Ureter (tissue), 1 donor: Measurements from ENCODE around the gene KCNG4. TPM values are rescaled to one million over a fixed set of nuclear protein-coding genes. Genes with fewer than 3 reads are reported as not detected.
"Not testable (repeated sequence)": the region's sequence is repeated elsewhere in the genome, so short reads cannot be mapped to it uniquely, and the experiment has no call there.

ENCODE experiments used
- DNase-seq: peaks from one replicate; pipeline ENCODE4 v3.0.0-alpha.2; 2020; ENCODE audit warnings: low spot score
- total RNA-seq: library from RNA; stranded (reverse); gene quantifications from one replicate; pipeline ENCODE4 v1.2.4, GENCODE V29; 2023
- donor health status: DM: yes; HTN: yes; CAD: no.

The KCNG4 gene
- total RNA-seq, 1 donor from 2014 or later, result not detected

DNA sequence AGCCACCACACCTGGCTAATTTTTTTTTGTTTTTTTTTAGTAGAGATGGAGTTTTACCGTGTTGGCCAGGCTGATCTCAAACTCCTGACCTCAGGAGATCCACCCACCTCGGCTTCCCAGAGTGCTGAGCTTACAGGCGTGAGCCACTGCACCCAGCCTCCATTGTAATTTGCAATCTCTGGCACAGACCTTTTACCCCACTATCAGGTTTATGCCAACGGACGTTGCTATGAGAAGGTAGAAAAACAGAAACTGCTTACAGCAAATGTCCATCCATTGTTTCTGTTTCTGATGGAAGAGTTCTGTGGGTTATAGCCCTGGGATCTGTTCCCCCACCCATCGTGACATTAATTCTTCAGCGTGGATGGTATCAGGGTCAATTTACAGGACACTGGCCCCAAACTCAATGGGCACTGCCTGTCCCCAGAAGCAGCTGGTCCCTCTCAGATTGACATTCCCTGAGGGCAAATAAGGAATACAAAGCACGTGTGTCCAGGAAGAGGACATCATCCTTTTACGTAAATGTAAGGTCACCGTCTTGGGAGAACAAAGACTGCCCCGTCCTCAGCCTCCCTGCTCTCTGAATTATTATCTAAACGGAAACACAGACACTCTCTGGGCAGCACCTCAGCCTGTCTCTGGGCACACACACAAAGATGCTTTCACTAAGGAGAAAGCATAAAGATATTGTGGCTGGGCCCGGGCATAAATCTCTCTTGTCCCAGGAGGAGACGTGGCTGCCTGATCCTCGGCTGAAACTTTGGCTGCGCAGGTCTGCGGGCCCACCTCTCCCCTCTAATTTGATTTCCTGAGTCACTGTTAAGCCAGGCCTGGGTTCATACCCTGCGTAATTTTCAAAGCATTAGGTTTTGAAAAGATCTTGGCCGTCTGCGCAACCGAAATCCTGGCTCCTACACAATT lies 5.2 kb downstream of the KCNG4 start:
- no peak for DNase-seq

DNA sequence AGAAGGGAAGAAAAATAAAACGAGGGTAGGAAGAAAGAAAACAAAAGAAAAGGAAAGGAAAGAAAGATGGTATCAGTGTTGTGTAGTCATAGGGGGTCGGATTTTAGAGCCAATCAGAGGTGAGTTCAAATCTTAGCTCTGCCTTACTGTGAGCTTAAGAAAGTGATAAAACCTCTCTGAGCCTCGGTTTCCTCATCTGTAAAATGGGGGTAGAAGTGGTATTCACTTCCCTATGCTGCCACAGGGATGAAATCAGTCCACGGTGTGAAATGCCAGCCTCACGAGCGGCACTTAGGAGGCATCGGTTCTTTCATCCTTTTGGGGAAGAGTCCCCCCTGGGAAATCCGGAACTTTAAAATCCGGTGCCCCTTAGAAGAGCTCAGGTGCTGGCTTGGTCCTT lies 6.1 kb downstream of the KCNG4 start:
- DNase-seq, result no peak

GRCh38 chr16:84232969-84233368 lies 6.8 kb downstream of the KCNG4 start:
- DNase-seq, result no peak

- no peak for DNase-seq
Measured at GRCh38 chr16:84232060-84232459, 7.8 kb downstream of the KCNG4 start.

GRCh38 chr16:84229471-84229870 lies 10.3 kb downstream of the KCNG4 start:
- DNase-seq, result no peak

GRCh38 chr16:84228256-84228838 lies 11.5 kb downstream of the KCNG4 start:
- DNase-seq, result peak; percentile 74

GRCh38 chr16:84227548-84227947 lies 12.3 kb downstream of the KCNG4 start:
- DNase-seq, result no peak

GRCh38 chr16:84226026-84226425 lies 13.8 kb downstream of the KCNG4 start:
- no peak for DNase-seq

DNA sequence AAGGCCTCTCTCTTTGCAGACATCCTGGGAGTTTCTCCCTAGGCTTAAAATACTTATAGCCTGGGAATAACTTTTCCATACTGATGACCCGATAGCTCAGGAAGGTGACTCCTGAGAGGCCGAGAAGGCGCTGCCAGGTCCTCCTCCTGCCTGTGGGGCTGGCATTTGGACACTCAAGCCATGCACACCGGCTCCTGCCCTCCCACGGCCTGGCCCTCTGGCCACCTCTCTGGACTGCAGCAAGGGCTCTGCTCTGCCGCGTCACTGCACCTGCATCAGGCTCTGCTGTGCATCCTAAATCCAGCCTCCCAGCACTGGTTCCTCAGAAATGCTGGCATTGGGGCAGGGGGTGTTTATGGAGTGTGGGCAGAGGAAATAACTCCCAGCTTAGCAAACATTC lies 14.2 kb downstream of the KCNG4 start:
- DNase-seq, result no peak

DNA sequence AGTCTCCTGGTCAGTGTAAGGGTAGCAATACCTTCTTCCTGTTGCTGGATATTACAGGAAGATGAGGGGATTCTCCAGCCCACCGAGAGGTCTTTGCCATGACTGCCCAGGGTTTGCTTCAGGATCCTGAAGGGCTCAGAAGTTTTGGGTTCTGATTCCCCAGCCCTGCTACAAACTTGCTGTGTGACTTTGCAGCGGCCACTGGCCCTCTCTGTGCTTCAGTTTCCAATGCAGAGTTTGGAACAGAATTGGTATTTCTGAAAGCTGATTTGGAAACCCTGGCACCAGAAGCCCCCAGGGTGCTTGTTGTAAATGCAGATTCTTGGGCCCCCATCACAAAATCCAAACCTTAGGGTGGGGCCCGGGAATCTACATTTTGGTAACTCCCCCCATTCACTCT lies 14.7 kb downstream of the KCNG4 start:
- no peak for DNase-seq

GRCh38 chr16:84224554-84224953 lies 15.3 kb downstream of the KCNG4 start:
- no peak for DNase-seq

DNA sequence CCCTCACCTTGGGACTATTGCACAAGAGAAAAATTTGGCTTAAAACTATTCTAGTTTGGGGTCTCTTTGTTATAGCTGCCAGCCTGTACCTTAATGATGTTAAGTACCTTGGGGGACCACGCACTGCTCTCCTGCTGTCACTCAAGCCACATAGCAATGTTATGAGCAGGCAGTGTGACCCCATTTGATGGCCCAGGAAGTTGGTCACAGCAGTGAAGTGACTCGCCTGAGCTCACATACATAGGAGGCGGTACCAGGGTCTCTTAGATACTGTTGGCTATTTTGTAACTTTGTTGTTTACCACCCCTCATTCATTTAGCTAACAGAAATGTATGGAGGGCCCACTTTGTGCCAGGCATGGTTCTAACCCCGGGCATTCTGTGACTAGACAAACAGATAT lies 16.4 kb downstream of the KCNG4 start:
- DNase-seq, result no peak

DNA sequence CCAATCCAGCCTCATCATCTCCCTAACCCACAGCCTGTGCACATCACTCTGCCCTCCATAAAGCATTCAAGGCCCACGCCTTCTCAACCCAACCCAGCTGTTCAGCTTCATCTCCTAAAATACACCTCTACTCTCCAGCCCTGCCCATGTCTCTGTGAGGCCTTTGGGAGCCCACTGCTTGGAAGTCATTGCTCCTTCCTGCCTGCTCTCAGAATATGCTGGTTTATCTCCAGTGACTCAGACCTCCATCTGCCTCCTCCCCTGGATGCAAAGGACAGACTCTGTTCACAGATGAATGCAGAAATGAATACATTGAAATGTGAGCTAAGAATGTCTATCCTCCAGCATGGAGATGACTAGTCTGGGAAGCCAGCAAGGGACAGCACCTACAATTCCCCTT lies 19.0 kb downstream of the KCNG4 start:
- no peak for DNase-seq

- DNase-seq, result no peak
Measured at GRCh38 chr16:84218956-84219355, 20.9 kb downstream of the KCNG4 start.

DNA sequence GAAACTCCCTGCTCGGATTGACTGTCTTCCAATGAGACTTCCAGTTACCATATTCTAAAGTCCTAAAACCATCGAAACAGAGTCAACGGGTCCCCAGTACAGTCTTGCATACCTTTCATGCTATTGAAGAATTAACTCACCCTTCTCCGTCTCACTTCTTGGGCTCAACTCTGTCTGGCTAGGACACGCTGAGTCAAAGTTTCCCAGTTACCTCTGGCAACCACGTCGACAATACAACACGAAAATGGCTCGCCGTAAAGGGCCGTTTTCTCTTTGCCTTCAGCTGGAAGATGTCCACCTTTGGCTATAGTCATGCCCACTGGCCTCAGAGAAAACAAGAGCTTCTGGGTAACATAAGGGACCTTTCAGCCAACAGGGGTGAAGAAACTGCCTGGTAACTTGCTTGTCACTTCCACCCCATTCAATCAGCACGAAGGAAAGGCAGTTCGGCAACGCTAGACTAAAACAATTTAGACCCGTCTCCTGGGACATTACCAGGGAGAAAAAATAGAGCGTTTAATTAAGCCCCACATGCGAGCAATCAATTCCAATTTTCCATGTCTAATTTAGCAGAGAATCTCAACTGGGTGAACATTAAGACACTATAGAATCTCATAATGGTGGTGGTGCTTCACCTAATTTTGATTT lies 21.5 kb downstream of the KCNG4 start:
- no peak for DNase-seq

DNA sequence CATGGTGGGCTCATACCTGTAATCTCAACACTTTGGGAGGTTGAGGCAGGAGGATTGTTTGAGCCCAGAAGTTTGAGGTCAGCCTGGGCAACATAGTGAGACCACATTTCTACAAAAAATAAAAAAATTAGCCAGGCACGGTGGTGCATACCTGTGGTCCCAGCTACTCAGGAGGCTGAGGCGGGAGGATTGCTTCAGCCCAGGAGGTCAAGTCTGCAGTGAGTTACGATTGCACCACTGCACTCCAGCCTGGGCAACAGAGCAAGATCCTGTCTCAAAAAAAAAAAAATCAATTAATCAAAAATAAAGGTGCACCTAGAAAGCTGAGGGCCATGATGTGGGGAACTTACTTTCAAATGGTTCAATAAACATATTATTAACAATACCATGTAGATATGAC lies 23.7 kb downstream of the KCNG4 start:
- DNase-seq, result not testable (repeated sequence)

- no peak for DNase-seq
Measured at GRCh38 chr16:84215531-84215930, 24.3 kb downstream of the KCNG4 start.

GRCh38 chr16:84214451-84215066 lies 25.3 kb downstream of the KCNG4 start:
- no peak for DNase-seq

GRCh38 chr16:84212631-84213030 lies 27.2 kb downstream of the KCNG4 start:
- no peak for DNase-seq

DNA sequence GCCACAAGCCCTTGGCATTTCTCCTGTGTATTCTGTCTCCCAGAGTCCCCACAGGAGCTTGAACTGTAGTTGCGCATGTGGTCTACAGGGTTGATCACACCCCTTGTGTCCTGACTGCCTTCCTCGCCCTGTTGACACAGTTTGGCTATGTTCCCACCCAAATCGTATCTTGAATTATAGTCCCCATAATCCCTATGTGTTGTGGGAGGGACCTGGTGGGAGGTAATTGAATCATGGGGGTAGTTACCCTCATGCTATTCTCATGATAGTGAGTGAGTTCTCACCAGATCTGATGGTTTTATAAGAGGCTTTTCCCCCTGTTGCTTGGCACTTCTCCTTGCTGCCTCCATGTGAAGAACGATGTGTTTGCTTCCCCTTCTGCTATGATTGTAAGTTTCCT lies 27.7 kb downstream of the KCNG4 start:
- DNase-seq, result no peak

DNA sequence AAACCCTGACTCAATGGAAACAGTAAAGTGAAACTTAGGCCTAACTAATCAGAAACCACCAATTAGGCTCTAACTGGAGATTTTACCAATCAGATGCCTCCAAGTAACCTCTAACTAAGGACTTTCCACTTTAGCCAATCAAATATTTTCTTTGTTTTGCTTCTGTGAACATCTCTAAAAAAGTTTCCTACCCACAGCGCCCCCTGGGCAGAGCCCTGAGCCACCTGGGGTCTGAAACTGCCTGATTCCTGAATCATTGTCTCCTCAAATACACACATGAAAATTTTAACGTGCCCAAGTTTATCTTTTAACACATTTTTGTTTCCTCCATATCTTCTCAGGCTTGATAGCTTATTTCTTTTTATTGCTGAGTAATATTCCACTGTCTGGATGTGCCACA lies 29.8 kb downstream of the KCNG4 start:
- no peak for DNase-seq

GRCh38 chr16:84207879-84208278 lies 31.9 kb downstream of the KCNG4 start:
- no peak for DNase-seq
